ENCODE results near the gene OR10A5.

GRCh38 chr11:6864438-6864837 lies 19.0 kb downstream of the OR10A5 start:
- TF ChIP-seq POLR2A (IDR thresholded peaks at IDR 0.05) (no peak), POLR2AphosphoS5 (IDR thresholded peaks at IDR 0.05) (no peak)

Data from sigmoid colon (tissue), 4 donors.